Trophoblast cell (in vitro differentiated cells and primary cell): ENCODE data around the gene FAM3D.
"Not testable (repeated sequence)": the region's sequence is repeated elsewhere in the genome, so short reads cannot be mapped to it uniquely, and the experiment has no call there.

Experiments used
- DNase-seq, 2 donors: peaks; one replicate each; pipeline ENCODE4 v3.0.0-alpha.2; 2016
- H2AFZ ChIP-seq: 2 replicates; pipeline ENCODE4 v1.6.1; 2013; ENCODE audit warnings: low read length, moderate library complexity, mild to moderate bottlenecking; ENCODE audit not compliant: insufficient read depth, poor library complexity
- H2AK5ac ChIP-seq: 2 replicates; pipeline ENCODE4 v1.6.1; 2013; ENCODE audit warnings: mild to moderate bottlenecking, low read length
- H2BK120ac ChIP-seq: 2 replicates; pipeline ENCODE4 v1.6.1; 2013; ENCODE audit warnings: low read length, mild to moderate bottlenecking, moderate library complexity; ENCODE audit not compliant: insufficient read depth, poor library complexity
- H2BK12ac ChIP-seq: 2 replicates; pipeline ENCODE4 v1.6.1; 2013; ENCODE audit warnings: mild to moderate bottlenecking, low read length, moderate library complexity
- H2BK5ac ChIP-seq: 2 replicates; pipeline ENCODE4 v1.6.1; 2013; ENCODE audit warnings: low read length, low read depth, moderate library complexity, mild to moderate bottlenecking; ENCODE audit not compliant: poor library complexity
- H3K14ac ChIP-seq: 2 replicates; pipeline ENCODE4 v1.6.1; 2013; ENCODE audit warnings: mild to moderate bottlenecking, low read length
- H3K18ac ChIP-seq: 2 replicates; pipeline ENCODE4 v1.6.1; 2013; ENCODE audit warnings: mild to moderate bottlenecking, low read length
- H3K23ac ChIP-seq: 2 replicates; pipeline ENCODE4 v1.6.1; 2013; ENCODE audit warnings: low read length
- H3K27ac ChIP-seq: 2 replicates; pipeline ENCODE4 v1.5.1; 2013; ENCODE audit warnings: low read depth, mild to moderate bottlenecking, inconsistent platforms, low read length, moderate library complexity
- H3K27me3 ChIP-seq: 2 replicates; pipeline ENCODE4 v1.6.1; 2013; ENCODE audit warnings: inconsistent platforms, mild to moderate bottlenecking, low read length, moderate library complexity; ENCODE audit not compliant: insufficient read depth
- H3K36me3 ChIP-seq, 2 experiments: 1 replicate in 1 of 2; 2 replicates in 1 of 2; pipeline ENCODE4 v1.6.1; 2013; ENCODE audit warnings: low read length in 2 of 2, mild to moderate bottlenecking in 2 of 2, moderate library complexity in 1 of 2; ENCODE audit not compliant: insufficient read depth in 2 of 2, control insufficient read depth in 1 of 2
- H3K4ac ChIP-seq: 2 replicates; pipeline ENCODE4 v1.6.1; 2013; ENCODE audit warnings: low read depth, mild to moderate bottlenecking, low read length, moderate library complexity
- H3K4me1 ChIP-seq, 2 experiments: 1 replicate in 1 of 2; 2 replicates in 1 of 2; pipeline ENCODE4 v1.6.1; 2013; ENCODE audit warnings: low read length in 2 of 2, mild to moderate bottlenecking in 2 of 2, moderate library complexity in 1 of 2; ENCODE audit not compliant: insufficient read depth in 2 of 2, control insufficient read depth in 1 of 2
- H3K4me2 ChIP-seq: 2 replicates; pipeline ENCODE4 v1.6.1; 2013; ENCODE audit warnings: inconsistent platforms, mild to moderate bottlenecking, low read length, moderate library complexity
- H3K4me3 ChIP-seq: 2 replicates; pipeline ENCODE4 v1.5.1; 2013; ENCODE audit warnings: mild to moderate bottlenecking, low read depth, low read length, inconsistent platforms
- H3K79me1 ChIP-seq: one replicate; pipeline ENCODE4 v1.6.1; 2013; ENCODE audit warnings: low read length
- H3K79me2 ChIP-seq: 2 replicates; pipeline ENCODE4 v1.6.1; 2013; ENCODE audit warnings: low read length, mild to moderate bottlenecking; ENCODE audit not compliant: control insufficient read depth, insufficient read depth, poor library complexity
- H3K9ac ChIP-seq: 2 replicates; pipeline ENCODE4 v1.6.1; 2013; ENCODE audit warnings: mild to moderate bottlenecking, low read length
- H3K9me3 ChIP-seq: 2 replicates; pipeline ENCODE4 v1.6.1; 2013; ENCODE audit warnings: low read depth, mild to moderate bottlenecking, control low read depth, inconsistent platforms, low read length; ENCODE audit not compliant: insufficient read depth
- H4K12ac ChIP-seq: 2 replicates; pipeline ENCODE4 v1.6.1; 2013; ENCODE audit warnings: low read depth, mild to moderate bottlenecking, low read length, moderate library complexity
- H4K8ac ChIP-seq: 2 replicates; pipeline ENCODE4 v1.6.1; 2013; ENCODE audit warnings: low read depth, mild to moderate bottlenecking, low read length, moderate library complexity
- H4K91ac ChIP-seq: one replicate; pipeline ENCODE4 v1.6.1; 2013; ENCODE audit warnings: low read depth, mild to moderate bottlenecking, low read length, moderate library complexity
- WGBS: extraction: QIAGEN DNeasy Blood & Tissue Kit; methylation state at CpG from one replicate; pipeline ENCODE4 v1.1.7; 2013; ENCODE audit warnings: missing lambda C conversion rate; ENCODE audit not compliant: insufficient read length, insufficient coverage; ENCODE audit errors: extremely low coverage; 5-methylcytosine and 5-hydroxymethylcytosine counted together

The FAM3D gene

DNA sequence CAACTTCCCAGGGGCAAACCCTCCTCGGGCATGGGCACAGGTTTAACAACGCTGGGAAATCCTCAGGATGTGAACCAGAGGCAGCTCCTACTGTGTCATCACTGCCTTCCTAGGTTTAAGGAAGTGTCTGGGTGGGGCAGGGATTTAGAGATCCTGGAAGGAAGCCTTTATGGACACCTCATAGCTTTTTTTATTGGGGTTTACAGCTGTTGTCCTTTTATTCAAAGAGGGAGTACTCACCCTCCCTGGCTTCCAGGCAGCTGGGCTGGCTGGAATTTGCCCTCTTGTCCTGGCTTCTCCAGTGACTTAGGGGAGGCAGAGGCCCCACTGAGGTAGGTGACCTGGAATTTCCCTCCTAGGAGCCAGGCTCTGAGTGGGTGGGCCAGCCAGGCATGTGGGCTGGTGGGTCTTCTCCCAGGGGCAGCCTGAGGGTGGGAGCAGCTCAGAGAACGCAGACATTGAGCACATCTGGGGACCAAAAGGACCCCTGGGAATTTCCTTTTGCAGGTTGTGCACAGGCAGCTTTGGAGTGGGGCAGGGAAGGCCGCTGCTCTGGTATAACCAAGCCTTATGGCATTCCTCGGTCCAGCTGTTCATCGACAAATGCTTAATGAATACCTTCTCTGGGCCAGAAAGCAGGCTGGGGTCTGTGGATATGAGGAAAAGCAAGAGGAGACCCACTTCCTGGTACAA is 13.5 kb upstream of the FAM3D start:
- no peaks in the 10 kb centered on the region for H3K36me3 ChIP-seq
- no peak overlapping the region for H3K18ac ChIP-seq
- no peaks in the 10 kb centered on the region for H3K79me1 ChIP-seq
- no peak overlapping the region for H3K14ac ChIP-seq
- no peak overlapping the region for H4K91ac ChIP-seq
- no peaks in the 10 kb centered on the region for H3K27me3 ChIP-seq
- H3K79me2 ChIP-seq, result no peaks in the 10 kb centered on the region
- H3K4me2 ChIP-seq, result no peak overlapping the region
- no peak overlapping the region for H2AFZ ChIP-seq
- no peak overlapping the region for H3K4ac ChIP-seq
- H2BK5ac ChIP-seq, result no peak overlapping the region
- no peaks in the 10 kb centered on the region for H3K4me1 ChIP-seq
- H4K12ac ChIP-seq, result no peak overlapping the region
- H2BK12ac ChIP-seq, result no peak overlapping the region
- H3K9me3 ChIP-seq, result no peaks in the 10 kb centered on the region
- H4K8ac ChIP-seq, result no peak overlapping the region
- no peak overlapping the region for H3K27ac ChIP-seq
- no CpG with 5 or more reads among the region's 6 CpGs for WGBS
- no peak for DNase-seq
- no peak overlapping the region for H3K23ac ChIP-seq
- H2BK120ac ChIP-seq, result no peak overlapping the region
- H2AK5ac ChIP-seq, result no peak overlapping the region
- no peak overlapping the region for H3K9ac ChIP-seq
- H3K4me3 ChIP-seq, result no peak overlapping the region

GRCh38 chr3:58679446-58679845 is 12.9 kb upstream of the FAM3D start:
- H3K14ac ChIP-seq, result no peak overlapping the region
- no CpG with 5 or more reads among the region's 6 CpGs for WGBS

DNA sequence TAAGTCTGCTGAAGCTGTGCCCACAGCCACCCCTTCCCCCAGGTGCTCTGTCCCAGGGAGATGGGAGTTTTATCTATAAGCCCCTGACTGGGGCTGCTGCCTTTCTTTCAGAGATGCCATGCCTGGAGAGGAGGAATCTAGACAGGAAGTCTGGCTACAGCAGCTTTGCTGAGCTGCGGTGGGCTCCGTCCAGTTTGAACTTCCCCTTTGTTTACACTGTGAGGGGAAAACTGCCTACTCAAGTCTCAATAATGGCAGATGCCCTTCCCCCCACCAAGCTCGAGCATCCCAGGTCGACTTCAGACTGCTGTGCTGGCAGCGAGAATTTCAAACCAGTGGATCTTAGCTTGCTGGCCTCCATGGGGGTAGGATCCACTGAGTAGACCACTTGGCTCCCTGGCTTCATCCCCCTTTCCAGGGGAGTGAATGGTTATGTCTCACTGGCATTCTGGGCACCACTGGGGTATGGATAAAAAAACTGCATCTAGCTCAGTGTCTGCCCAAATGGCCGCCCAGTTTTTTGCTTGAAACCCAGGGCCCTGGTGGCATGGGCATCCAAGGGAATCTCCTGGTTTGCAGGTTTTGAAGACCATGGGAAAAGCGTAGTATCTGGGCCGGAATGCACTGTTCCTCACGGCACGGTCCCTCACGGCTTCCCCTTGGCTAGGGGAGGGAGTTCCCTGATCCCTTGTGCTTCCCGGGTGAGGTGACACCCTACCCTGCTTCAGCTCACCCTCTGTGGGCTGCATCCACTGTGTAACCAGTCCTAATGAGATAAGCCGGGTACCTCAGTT is 11.8 kb upstream of the FAM3D start:
- not testable (repeated sequence) for H2BK12ac ChIP-seq, H3K79me2 ChIP-seq, H4K8ac ChIP-seq, H3K36me3 ChIP-seq, DNase-seq, H3K14ac ChIP-seq, H3K9ac ChIP-seq, H2AFZ ChIP-seq, H3K4me1 ChIP-seq, H3K27ac ChIP-seq, H3K79me1 ChIP-seq, H3K4ac ChIP-seq, H3K23ac ChIP-seq, H3K4me2 ChIP-seq, H3K27me3 ChIP-seq, H3K9me3 ChIP-seq, H2BK5ac ChIP-seq, H2BK120ac ChIP-seq, H4K91ac ChIP-seq, H3K18ac ChIP-seq, H4K12ac ChIP-seq, H2AK5ac ChIP-seq, H3K4me3 ChIP-seq
- WGBS, result no CpG with 5 or more reads among the region's 13 CpGs

More at GRCh38 chr3:58679446-58679845, 12.9 kb upstream of the FAM3D start:
- Histone ChIP-seq H3K4me1 (no peaks in the 10 kb centered on the region), H3K4ac (no peak overlapping the region), H3K9ac (no peak overlapping the region), H4K91ac (no peak overlapping the region), H2BK12ac (no peak overlapping the region), H3K79me1 (no peaks in the 10 kb centered on the region), H3K27me3 (no peaks in the 10 kb centered on the region), H3K9me3 (no peaks in the 10 kb centered on the region), H2BK5ac (no peak overlapping the region), H3K4me3 (no peak overlapping the region), H2AK5ac (no peak overlapping the region), H3K4me2 (no peak overlapping the region), H3K79me2 (no peaks in the 10 kb centered on the region), H4K12ac (no peak overlapping the region), H3K27ac (no peak overlapping the region), H4K8ac (no peak overlapping the region), H3K36me3 (no peaks in the 10 kb centered on the region), H2BK120ac (no peak overlapping the region), H3K23ac (no peak overlapping the region), H2AFZ (no peak overlapping the region), H3K18ac (no peak overlapping the region)
- no peak for DNase-seq

GRCh38 chr3:58672880-58673279 is 6.3 kb upstream of the FAM3D start:
- no peak overlapping the region for H4K91ac ChIP-seq
- H3K4me1 ChIP-seq, result no peaks in the 10 kb centered on the region
- no peak overlapping the region for H2BK12ac ChIP-seq
- no peak overlapping the region for H3K4ac ChIP-seq
- WGBS, result no CpG with 5 or more reads among the region's 3 CpGs
- no peak overlapping the region for H2BK120ac ChIP-seq
- H3K4me3 ChIP-seq, result no peak overlapping the region
- H3K79me2 ChIP-seq, result no peaks in the 10 kb centered on the region
- H4K12ac ChIP-seq, result no peak overlapping the region
- H3K14ac ChIP-seq, result no peak overlapping the region
- H2AFZ ChIP-seq, result no peak overlapping the region
- no peak overlapping the region for H3K4me2 ChIP-seq
- H3K36me3 ChIP-seq, result no peaks in the 10 kb centered on the region
- no peak overlapping the region for H3K23ac ChIP-seq
- H3K27ac ChIP-seq, result no peak overlapping the region
- H2BK5ac ChIP-seq, result no peak overlapping the region
- H2AK5ac ChIP-seq, result no peak overlapping the region
- no peak for DNase-seq
- H3K9me3 ChIP-seq, result peaks cover 3% of the 10 kb centered on the region
- H4K8ac ChIP-seq, result no peak overlapping the region
- H3K79me1 ChIP-seq, result no peaks in the 10 kb centered on the region
- H3K27me3 ChIP-seq, result no peaks in the 10 kb centered on the region
- no peak overlapping the region for H3K18ac ChIP-seq
- H3K9ac ChIP-seq, result no peak overlapping the region
